Purkinje cell (primary cell): Measurements from ENCODE around the gene R3HCC1L. TPM values are rescaled to one million over a fixed set of nuclear protein-coding genes. Genes with fewer than 3 reads are reported as not detected.

Source experiments
- polyA plus RNA-seq: library from polyadenylated mRNA; unstranded; fragments of >200 nt; fragmentation: Nextera tagmentation; gene quantifications from 2 replicates; pipeline ENCODE4 v1.2.1, GENCODE V29; 2014

R3HCC1L gene
- polyA plus RNA-seq = 5.0 and 14.5 TPM in 2 replicates

DNA sequence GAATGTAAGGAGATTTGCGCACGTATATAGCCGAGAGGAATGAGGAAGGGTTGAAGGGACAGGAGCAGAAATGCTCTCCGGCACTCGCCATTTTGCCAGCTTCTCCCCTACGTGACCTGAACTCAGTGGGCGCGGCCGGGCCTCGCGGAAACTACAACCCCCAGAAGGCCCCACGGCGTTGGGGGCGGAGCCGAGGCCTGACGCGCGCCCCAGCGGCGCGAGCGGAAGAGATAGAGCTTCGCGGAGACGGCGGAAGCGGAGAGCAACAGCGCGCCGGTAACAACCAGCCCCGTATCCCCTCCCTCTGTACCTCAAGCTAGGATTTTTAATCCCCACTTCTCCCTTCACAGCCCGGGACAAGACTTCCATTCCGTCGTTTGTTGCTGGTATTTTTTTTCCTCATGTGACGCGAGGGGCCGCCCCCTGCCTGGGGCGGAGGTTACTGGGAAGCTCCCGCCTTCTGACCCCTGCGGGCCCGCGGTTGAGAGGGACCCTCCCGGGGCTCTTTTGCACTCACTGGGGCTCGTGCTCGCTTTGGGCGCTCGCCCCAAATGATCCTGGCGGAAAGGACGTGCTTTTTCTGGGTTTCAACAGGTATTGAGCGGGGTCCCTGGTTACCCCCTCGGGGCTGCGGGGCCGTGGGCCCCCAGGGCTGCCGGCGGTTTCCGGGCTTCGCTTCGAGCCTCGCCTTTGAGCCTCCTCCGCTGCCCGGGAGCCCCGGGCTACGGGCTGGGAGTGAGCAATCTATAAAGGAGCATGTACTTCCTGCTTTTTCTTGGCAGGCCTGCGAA, at the start of gene R3HCC1L:
R3HCC1L (plus strand) TSS at position 227 of the 791 bp plus-strand sequence. CDS start 73,458 bp downstream, outside the sequence.

DNA sequence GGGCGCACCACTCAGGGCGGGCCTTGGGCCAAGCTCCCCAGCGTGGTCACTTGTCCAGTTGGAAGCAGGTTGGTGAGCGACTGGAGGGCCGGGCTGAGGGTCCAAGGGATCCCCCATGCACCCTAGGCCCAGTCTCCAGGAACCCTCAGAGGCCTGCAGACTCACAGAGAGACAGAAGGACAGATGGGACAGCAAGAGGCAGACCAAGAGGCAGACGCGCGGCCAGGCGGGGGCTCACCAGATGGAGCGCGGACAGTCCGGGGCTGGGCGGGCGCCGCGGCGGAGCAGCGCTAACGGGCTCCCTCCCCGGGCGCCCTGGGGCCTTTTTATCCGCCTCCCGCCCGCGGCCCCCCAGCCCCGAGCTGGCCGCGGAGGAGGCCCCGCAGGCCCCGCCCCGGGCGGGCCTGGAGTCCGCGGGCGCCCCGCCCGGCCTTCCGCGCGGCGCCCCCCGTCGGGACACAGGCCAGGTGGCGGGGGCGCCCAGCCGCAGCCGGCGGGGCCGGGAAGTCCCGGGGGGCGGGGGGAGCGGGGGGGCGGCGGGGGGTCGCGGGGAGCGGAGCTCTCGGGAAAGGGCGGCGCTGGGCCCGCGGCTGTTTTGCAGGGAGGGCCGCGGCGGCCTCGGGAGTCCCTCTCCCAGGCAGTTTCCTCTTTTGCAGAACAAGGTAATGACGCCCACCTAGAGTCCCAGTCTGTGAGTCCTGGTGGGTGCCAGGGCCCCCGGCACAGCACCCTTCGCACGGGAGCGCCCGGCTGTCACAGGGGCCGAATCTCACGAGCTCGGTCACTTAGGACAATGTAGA, 133.6 kb downstream of the R3HCC1L start, which contains the start of gene LOXL4:
LOXL4 (minus strand) TSS at position 301 of the 800 bp plus-strand sequence. CDS start 5,175 bp downstream, outside the sequence.

Other genes starting within 250 kb of the R3HCC1L start
- gene CRTAC1, start 104.0 kb upstream of the R3HCC1L start, polyA plus RNA-seq = 9.6 TPM in 1 of 2 replicates, not detected in the other
- not detected in 2 replicates for gene LOXL4, start 133.5 kb downstream of the R3HCC1L start, polyA plus RNA-seq